CMK (cell line): Measurements from ENCODE around the gene PPAT.

Experiments
- DNase-seq: peaks from one replicate; pipeline ENCODE4 v3.0.0-alpha.2; 2010; ENCODE audit warnings: low read depth

PPAT gene

DNA sequence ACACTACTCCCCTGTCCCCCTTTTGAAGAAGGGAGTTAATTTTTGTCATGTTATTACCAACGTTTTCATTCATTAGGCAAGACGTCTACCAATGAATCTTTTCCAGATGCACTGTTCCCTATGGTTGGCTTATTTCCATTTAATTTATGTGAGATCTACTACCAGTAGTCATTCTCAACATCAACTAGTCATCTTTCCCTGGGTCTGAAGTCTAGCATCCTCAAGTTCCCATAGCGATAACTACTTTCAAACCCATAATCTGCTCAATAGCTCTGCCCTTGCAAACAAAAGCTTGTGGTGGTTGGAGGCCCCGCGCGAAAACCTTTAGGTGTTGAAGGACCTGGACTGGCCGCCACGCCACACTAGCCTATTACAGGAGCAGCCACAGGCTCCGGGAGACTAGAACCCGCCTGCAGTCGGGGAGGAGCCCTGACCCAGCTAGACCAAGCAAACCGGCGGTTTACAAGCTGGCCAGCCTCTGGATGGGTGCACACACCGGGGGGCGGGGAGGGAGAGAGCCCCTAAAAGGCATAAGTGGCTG, 746 bp downstream of the PPAT start:
- DNase-seq: peak; percentile 30

DNA sequence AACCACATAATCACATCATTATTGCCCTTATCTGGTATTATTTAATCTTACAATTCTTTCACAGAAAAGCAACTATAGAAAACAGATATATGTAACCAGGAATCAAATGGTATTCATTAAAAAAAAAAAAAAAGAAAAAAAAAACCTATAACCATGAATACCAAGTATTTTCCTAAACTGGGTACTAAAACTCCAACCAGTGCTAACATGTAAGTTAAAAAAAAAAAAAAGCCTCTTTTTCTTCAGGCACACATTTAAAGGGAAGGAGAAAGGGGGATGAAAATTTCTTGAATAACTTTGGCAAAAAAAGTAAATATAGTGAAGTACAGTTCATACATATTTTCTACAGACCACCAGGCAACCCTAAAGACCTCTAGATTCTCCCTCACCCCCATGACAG, 2.1 kb downstream of the PPAT start:
- no peak for DNase-seq

DNA sequence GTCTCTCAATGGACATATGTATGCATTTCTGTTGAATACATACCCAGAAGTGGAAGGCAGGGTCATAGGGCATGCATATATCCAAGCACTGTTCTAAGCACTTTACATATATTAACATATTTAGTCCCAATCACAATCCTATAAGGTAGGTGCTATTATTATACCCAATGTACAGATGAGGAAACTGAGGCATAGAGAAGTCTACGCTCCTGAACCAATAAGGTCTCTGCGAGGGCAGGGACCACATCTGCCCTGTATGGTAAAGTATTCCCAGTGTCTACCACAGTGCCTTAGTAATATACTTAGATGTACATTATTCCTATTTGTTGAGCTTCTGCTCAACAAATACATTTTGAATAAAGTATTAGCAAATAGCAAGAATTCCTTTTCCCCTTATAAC, 5.2 kb downstream of the PPAT start:
- no peak for DNase-seq

DNA sequence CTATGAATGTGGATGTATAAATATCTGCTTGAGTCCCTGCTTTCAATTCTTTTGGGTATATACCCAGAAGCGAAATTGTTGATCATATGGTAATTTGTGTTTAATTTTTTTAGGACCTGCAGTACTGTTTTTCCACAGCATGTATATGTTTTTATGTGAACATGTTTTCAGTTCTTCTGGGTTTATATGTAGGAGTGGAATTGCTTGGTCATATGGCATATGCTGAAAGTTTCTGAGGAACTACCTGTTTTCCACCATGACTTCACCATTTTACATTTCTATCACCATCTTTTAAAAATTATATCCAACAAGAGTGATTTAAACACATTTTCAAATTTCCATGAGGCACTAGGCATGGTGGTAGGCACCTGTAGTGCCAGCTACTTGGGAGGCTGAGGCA, 8.2 kb downstream of the PPAT start:
- no peak for DNase-seq

DNA sequence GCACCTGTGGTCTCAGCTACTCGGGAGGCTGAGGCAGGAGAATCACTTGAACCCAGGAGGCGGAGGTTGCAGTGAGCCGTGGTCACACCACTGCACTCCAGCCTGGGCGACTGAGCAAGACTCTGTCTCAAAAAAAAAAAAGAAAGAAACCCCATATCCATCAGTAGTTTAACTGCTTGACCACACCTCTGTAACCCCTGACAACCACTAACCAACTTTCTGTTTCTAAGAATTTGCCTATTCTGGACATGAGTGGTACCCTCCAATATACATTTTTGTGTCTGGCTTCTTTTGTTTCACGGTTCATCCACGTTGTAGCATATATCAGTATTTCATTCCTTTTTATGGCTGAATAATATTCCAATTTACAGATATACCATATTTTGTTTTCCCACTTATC, 9.1 kb downstream of the PPAT start:
- DNase-seq: no peak

DNA sequence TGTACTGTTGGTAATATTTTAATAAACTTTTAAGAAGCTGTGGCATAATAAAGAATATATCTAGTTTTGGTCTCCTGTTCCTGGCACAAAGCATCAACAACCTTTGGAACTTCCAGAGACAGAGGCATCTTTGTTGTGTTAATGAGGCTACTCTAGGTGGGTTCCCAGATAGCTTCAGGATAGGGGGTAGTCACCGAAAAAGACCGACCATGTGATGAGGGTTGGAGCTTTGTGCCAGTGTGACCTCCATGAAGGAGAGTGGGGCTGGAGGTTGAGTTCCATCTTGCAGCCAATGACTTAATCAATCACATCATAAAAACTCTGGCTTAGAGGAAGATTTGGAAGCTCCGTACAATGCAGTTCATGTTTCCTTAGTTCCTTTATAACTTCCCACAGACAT, 9.9 kb downstream of the PPAT start:
- DNase-seq: no peak

DNA sequence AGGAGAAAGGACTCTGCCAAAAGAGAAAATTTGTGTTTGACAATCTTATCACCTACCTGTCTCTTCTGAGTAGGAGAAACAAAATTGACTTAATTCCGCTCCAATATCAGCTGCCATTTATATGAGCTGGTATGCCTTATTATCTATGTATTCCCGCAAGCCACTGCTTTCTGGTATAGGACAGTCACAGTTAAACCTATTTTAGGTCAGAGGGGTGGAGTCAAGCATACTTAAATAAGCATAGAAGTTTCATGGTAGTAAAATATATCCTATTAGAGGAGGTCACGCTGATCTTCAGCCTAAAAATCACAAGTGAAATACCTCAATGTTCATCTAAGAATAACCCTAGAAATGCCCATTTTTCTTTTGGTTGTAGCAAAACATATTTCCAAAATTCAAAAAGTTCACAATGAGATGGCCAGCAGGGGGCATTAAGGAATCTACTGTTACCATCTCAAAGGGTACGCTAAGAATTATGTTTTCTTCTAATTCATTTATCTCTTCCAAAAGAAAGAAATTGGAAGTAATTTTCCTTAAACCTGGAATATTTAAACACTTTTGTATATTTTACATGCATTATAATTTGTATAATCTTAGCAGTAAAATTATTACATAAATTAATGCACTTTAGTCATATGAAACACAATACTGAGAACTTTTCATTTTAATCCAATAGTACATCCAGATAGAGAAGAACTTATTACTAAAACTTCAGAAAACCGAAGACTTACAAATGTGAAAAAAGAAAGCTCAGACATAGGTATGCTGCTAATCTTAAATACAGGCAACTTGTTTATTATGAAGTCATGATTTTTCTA, 10.5 kb downstream of the PPAT start:
- DNase-seq: no peak

DNA sequence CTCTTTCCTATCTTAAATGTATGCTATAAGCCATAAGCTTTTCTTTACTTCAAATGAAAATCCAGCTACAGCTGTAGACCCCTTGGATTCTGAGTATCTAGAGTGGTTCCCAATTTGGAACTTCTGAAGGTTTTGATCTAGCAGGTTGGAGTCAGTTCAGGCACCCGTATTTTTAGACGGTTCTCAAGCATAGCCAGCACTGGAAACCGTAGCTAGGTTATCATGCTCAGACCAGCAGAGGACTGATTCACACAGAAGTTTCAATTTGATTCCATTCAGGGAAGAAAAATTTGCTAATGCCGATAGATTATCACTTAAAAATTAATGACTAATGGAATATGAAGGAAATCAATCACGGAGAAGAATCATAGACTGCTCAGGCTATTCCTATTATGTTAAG, 11.2 kb downstream of the PPAT start:
- no peak for DNase-seq

DNA sequence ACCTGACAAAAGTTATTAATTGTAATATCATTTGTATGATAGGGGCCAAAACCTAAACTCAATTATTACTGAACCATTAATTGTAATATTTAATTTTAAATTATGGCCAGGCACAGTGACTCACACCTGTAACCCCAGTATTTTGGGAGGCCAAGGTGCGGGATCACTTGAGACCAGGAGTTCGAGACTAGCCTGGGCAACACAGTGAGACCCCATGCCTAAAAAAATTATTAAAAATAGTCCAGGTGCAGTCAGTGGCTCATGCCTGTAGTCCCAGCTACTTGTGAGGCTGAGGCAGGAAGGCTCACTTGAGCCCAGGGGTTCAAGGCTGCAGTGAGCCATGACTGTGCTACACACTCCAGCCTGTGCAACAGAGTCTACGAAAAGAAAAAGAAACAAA, 18.0 kb downstream of the PPAT start:
- DNase-seq: no peak

DNA sequence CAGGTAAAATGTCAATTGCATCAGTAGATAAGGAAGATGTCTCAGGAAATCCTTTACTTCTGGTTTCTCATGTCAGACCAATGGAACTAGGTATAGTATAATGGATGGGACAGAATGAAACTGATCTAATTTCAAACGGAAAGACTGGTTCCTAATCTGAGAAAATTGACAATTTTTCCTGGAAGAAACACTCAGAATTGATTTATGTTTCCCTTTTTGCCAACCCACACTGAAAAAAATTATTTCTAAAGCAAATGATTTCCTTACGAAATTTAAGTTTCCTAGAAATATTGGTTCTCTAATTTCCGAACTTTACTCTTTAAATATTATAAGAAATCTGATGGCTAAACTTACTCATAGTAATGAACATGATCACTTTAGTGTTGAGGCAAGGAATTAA, 19.1 kb downstream of the PPAT start:
- DNase-seq: no peak

DNA sequence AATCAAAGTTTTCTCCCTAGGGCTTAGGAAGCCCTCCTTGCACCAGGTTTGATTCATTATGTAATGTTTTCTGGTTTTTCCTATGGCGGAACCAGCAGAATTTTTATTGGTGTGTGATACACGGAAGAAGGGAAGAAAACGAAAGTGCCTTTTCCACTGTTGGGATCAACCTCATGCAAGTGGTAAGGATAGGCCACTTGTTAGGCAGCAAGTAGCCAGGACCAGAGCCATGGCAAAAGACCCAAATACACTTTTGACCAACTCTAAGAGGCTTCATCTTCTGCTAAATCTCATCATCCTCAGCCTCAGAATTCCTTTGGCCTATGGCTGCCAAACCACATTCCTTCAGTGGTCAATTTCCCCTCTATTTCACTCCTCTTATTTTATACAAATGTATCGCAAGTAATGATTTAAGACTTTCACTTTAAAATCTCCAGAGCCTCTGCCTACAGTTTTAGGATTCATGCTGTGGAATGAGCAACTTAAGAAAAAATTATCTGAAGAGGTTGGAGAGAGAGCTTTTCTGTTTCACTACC, 21.2 kb downstream of the PPAT start:
- DNase-seq: no peak

DNA sequence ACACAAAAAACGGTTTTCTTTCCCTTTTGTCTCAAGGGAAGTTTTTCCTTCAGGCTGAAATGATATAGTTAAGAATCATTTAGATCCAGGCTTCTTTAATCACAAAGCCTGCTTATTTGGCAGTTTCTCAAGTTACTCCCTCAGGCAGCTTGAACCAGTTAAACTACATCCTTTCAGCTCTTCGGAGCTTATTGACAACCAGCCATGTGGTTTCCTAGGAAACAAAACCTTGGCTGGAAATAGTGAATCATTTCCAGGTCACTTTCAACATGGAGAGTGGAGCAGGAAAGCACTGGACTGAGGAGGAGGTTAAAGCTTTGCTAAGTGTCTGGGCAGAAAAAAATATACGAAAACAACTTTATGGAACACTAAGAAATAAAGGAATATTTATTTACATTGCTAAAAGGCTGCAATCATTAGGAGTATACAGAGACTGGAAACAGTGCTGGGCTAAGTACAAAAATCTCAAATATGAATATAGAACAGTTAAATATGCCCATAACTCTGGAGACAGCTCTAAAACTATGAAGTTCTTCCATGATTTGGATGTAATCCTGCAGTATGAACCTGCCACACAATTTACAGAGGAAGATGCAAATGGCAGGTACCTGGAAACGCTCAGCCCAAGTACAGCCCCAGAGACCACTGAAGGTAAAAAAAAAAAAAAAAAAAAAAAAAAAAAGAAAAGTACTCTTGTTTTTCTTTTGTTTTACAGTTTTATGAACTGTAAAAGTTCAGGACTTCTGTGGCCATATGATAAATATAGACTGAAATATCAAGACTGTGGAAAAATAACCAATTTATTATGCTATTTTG, 25.0 kb downstream of the PPAT start:
- DNase-seq: no peak

DNA sequence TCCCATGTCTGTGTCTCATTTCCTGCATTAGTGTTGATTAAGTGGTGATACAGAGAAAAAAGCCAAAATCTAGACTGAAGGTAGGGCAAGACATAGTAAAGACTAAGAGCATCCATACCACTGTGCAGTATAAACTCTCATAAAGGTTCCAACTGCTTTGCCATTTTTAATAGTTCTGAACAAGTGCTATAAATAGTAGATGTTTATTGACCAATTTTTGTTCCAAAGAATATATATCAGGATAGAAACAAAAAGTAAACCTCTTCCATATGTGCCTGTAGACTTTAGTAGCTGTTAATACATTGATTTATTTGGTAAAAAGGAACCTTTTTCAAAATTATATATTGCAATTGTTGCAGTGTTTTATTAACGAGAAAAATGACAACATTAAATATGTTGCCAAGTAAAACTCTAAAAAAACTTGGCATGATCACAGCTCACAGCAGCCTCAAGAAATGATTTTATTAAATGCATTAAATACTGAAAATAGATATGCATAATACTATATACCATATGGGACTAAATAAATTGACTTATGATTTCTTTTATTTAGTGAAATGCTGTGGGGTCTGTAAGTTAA, 25.8 kb downstream of the PPAT start:
- DNase-seq: no peak

DNA sequence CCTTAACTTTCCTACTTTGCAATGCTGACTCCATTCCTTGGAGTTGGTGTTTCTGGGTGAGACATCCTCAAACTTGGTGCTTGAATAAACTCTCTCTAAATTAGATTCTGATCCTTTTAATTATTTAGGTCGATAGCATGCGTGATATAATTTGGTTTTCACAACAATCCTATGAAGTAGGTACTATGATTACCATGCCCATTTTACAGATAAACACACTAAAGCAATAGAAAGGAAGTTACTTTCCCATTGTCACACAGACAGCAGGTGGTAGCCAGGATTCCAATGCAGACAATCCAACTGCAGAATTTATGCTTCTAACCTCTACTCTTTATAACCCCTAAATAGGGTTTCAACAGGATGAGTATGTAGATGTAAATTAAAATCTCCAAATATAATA, 26.4 kb downstream of the PPAT start:
- no peak for DNase-seq

DNA sequence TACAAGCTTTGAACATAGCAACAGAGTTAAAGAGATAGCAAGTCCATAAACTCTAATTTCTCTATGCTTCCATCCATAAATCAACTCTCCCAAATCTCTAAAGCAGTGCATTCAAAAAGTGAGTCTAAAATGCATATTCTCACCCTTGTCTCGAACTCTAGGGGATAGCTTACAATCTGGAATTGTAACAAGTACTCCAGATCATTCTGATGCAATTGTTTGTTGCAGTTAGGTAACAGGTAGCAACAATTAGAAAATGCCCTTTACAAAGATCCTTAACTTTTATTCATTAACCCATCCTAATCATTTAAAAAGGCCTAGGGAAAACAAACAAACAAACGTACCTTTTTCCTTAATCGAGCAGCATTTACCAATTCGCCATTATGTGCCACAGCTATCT, 29.3 kb downstream of the PPAT start:
- no peak for DNase-seq

DNA sequence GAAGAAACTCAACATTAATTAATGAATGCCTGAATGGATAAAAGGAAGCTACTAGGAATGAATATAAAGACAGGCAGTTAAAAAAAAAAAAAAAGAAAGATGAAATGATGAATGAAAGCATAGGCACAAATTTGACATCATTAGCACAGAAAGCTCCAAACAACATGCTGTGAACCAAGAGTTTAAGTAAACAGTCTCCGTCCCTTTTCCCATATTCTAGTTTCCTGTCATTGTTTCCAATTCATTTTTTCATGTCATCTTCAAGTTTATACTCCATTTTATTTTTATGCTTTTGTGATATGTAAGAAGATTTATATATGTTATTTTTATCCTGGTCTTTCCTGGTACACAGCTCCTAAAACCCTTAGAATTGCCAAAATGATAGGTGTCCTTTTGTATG, 30.4 kb downstream of the PPAT start:
- no peak for DNase-seq

DNA sequence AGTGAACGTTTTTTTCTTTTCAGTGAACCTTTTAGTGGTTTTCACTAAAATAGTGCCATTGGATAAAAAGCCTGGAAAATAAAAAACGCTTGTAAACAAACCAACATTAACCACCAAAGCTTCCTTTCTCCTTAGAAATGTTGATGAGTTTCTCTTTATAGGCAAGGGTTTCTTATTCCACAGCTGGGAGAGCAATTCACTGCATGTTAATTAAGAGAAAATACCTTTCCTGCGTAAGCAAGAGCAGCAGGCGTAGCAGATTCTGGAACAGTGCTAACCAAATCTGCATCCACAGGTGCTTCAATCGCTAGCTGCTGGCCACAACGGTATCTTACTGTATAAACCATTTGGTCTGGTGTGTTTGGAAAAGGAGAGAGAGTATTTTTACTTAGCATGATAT, 34.9 kb downstream of the PPAT start:
- no peak for DNase-seq

DNA sequence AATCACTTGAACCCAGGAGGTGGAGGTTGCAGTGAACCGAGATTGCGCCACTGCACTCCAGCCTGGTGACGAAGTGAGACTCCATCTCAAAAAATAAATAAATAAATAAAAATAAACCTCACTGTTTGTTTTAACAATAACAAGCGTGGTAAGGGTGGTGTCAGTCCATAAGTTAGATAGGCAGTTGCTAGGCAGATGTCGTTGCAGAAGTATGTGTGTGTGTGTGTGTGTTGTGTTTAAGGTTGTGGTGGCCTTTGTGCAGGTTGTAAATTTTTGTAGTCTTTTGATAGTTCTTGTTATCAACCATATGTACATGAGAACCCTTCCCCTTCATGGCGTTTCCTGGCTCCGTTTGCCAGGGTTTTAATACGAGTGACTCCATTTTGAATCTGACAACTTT, 44.1 kb downstream of the PPAT start:
- no peak for DNase-seq

DNA sequence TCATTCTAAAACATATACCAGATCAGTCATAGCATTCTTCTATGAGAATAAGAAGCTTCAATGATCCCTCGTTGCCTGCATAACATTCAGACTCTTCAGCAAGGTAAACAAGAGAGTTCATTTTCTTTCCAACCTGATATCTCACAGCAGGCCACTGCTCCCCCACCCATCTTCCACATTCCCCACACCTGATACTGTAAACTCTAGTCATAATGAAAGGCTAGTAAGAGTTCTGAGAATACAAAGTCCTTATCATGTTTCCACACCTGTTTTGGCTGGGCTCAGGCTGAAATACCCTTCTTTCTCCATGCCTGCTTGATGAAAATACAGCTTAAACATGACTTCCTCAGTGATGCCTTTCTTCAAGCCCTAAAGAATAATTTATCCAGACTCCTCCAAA, 45.9 kb downstream of the PPAT start:
- no peak for DNase-seq

DNA sequence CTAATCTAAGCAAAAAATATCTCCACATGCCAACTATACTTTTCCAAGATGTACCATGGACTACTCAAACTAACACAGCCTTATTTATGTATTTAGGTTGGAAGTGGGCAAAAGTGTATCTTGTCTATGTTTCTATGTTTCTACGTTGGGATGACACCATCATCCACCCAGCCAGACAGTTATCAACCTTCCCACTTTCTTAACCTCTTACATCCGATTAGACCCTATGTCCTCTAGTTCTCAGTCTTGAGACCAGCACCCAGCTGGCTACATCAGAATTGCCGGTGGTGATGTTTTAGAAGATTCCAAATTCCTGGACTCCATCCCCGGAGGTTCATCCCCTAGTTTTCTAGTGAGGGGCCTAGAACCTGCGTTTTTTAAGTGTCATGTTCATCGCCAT, 47.1 kb downstream of the PPAT start:
- no peak for DNase-seq

DNA sequence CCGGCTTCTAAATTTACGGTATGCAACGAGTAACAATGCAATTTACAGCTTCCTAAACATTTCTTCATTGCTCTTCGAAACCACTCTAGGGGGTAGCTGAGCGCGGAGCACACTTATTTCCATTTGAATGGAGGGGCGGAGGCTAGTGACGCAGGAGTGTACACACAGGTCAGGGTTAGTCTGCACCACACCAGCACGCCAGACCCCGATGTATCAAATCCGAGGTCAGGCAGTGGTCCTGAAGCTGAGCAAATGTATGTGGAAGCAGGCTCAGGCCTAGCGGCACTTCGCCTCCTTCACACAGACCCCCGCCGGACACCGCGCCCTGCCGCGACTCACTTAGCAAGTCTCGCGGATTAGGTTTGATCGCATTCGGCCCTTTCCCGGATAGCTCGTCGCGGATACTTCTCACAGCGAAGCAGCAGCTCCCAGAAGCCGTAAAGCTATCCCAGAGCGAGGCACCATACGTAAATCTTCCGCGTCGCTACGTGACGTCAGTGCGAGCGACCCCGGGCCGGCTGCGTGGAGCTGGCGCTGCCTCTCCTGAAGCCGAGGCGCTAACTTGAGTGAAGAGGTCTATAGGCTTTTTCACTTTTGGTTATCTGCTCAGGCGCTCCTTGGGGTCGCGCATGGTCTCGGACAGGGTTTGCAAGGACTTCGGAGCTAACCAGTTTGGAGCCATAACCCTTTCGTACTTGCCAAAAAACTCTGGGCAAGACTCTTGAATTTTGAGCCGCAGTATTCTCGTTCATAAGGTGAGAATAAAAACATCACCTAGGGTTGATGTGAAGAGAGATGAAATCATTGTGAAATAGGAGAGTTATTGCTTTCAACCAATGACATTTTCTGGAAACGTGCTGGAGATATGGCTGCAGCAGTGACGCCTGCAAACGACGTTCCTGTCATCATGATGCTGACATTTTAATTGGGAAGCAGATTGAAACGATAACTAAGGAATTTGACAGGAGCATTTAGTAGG, 48.1 kb downstream of the PPAT start, which contains the start of gene AASDH:
AASDH (minus strand) TSS at position 469 of the 979 bp plus-strand sequence. CDS start 3,192 bp downstream, outside the sequence.
- peak; percentile 74 for DNase-seq
